Neural cell (in vitro differentiated cells): ENCODE measurements around the gene CACTIN. TPM values are rescaled to one million over a fixed set of nuclear protein-coding genes. Genes with fewer than 3 reads are reported as not detected.

Experiments used
- H2AFZ ChIP-seq: fragments of 200-600, 300-800 bp; sonication (generic), shearing (Covaris generic); 2 replicates; pipeline ENCODE4 v1.6.0; 2014; ENCODE audit warnings: low read depth, mild to moderate bottlenecking, antibody characterized with exemption, low read length, moderate library complexity
- H3F3A ChIP-seq: fragments of 200-600 bp; shearing (Covaris generic); 2 replicates; pipeline ENCODE4 v1.6.1; 2016; ENCODE audit warnings: mild to moderate bottlenecking, moderate library complexity, mixed read lengths, antibody characterized with exemption, low read length; ENCODE audit not compliant: insufficient read depth, poor library complexity, severe bottlenecking
- H3K27ac ChIP-seq: fragments of 200-600, 300-800 bp; sonication (generic), shearing (Covaris generic); 2 replicates; pipeline ENCODE4 v1.5.1; 2014; ENCODE audit warnings: mild to moderate bottlenecking, low read length, moderate library complexity
- H3K27me3 ChIP-seq: fragments of 300-800, 200-600 bp; sonication (generic), shearing (Covaris generic); 2 replicates; pipeline ENCODE4 v1.6.0; 2014; ENCODE audit warnings: mild to moderate bottlenecking, low read depth, low read length, moderate library complexity; ENCODE audit not compliant: insufficient read depth
- H3K36me3 ChIP-seq: fragments of 300-800, 200-600 bp; sonication (generic), shearing (Covaris generic); 2 replicates; pipeline ENCODE4 v1.5.1; 2014; ENCODE audit warnings: mild to moderate bottlenecking, antibody characterized with exemption, low read length, moderate library complexity; ENCODE audit not compliant: insufficient read depth
- H3K4me2 ChIP-seq: fragments of 300-800, 200-600 bp; sonication (generic), shearing (Covaris generic); 2 replicates; pipeline ENCODE4 v1.6.0; 2014; ENCODE audit warnings: mild to moderate bottlenecking, low read length
- H3K4me3 ChIP-seq: fragments of 300-800, 200-600 bp; sonication (generic), shearing (Covaris generic); 2 replicates; pipeline ENCODE4 v1.5.1; 2014; ENCODE audit warnings: mild to moderate bottlenecking, low read length, moderate library complexity
- H3K79me2 ChIP-seq: fragments of 200-600 bp; shearing (Covaris generic); replicated peaks from 2 replicates; pipeline ENCODE4 v1.6.0; 2014; ENCODE audit warnings: mild to moderate bottlenecking, low read length, moderate library complexity; ENCODE audit not compliant: insufficient read depth
- H3K9ac ChIP-seq: fragments of 300-800, 200-600 bp; sonication (generic), shearing (Covaris generic); 2 replicates; pipeline ENCODE4 v1.6.1; 2016; ENCODE audit warnings: mild to moderate bottlenecking, low read length, mixed read lengths
- H3K9me2 ChIP-seq: fragments of 200-600 bp; shearing (Covaris generic); 2 replicates; pipeline ENCODE4 v1.6.1; 2016; ENCODE audit warnings: mild to moderate bottlenecking, low read length, mixed read lengths; ENCODE audit not compliant: insufficient read depth
- H3K9me3 ChIP-seq: fragments of 200-600, 300-800 bp; sonication (generic), shearing (Covaris generic); 2 replicates; pipeline ENCODE4 v1.6.1; 2016; ENCODE audit warnings: mild to moderate bottlenecking, mixed run types, low read length, moderate library complexity, mixed read lengths
- H4K20me1 ChIP-seq: fragments of 200-600 bp; shearing (Covaris generic); 2 replicates; pipeline ENCODE4 v1.6.1; 2016; ENCODE audit warnings: mild to moderate bottlenecking, mixed run types; ENCODE audit not compliant: insufficient read depth
- CTCF ChIP-seq: fragments of 450-650 bp; IDR thresholded peaks from 2 replicates; pipeline ENCODE4 v1.5.1; 2014; ENCODE audit warnings: antibody characterized with exemption, mild to moderate bottlenecking, moderate library complexity; ENCODE audit not compliant: poor library complexity, severe bottlenecking
- EP300 ChIP-seq: fragments of 450-650 bp; conservative IDR thresholded peaks from 2 replicates; pipeline ENCODE4 v1.6.1; 2014; ENCODE audit warnings: antibody characterized with exemption, mild to moderate bottlenecking, moderate library complexity; ENCODE audit not compliant: poor library complexity, severe bottlenecking
- EZH2 ChIP-seq: fragments of 200-600, 300-800 bp; shearing (Covaris generic), sonication (generic); IDR thresholded peaks from 2 replicates; pipeline ENCODE4 v1.6.1; 2014; ENCODE audit warnings: antibody characterized with exemption, low read length, borderline replicate concordance, mild to moderate bottlenecking; ENCODE audit not compliant: insufficient read depth, poor library complexity, severe bottlenecking
- MXI1 ChIP-seq: fragments of 450-650 bp; conservative IDR thresholded peaks from 2 replicates; pipeline ENCODE4 v1.6.1; 2014; ENCODE audit warnings: antibody characterized with exemption, mild to moderate bottlenecking; ENCODE audit not compliant: poor library complexity, severe bottlenecking
- POLR2AphosphoS5 ChIP-seq: IDR thresholded peaks from 2 replicates; pipeline ENCODE4 v1.6.1; 2012
- RAD21 ChIP-seq: fragments of 450-650 bp; conservative IDR thresholded peaks from 2 replicates; pipeline ENCODE4 v1.6.1; 2014; ENCODE audit warnings: antibody characterized with exemption, mild to moderate bottlenecking, moderate library complexity
- REST ChIP-seq: IDR thresholded peaks from 2 replicates; pipeline ENCODE4 v1.6.1; 2012; ENCODE audit warnings: borderline replicate concordance
- SMC3 ChIP-seq: fragments of 450-650 bp; conservative IDR thresholded peaks from 2 replicates; pipeline ENCODE4 v1.6.1; 2014; ENCODE audit warnings: antibody characterized with exemption, mild to moderate bottlenecking, moderate library complexity; ENCODE audit not compliant: poor library complexity
- TAF1 ChIP-seq: IDR thresholded peaks from 2 replicates; pipeline ENCODE4 v1.6.1; 2012; ENCODE audit warnings: low read depth
- polyA plus RNA-seq: library from polyadenylated mRNA; depleted of rRNA; stranded (reverse); fragments of >200 nt; gene quantifications from 2 replicates; pipeline ENCODE4 v1.2.3, GENCODE V29; 2014

CACTIN gene
- polyA plus RNA-seq, 1 donor from 2014 or later: 21.4 TPM

- Histone ChIP-seq H3K9ac (no peak overlapping the region), H3K9me3 (no peaks in the 10 kb centered on the region), H3K36me3 (no peaks in the 10 kb centered on the region), H3K4me2 (no peak overlapping the region), H2AFZ (no peak overlapping the region), H3K4me3 (no peak overlapping the region), H3F3A (no peaks in the 10 kb centered on the region), H4K20me1 (no peaks in the 10 kb centered on the region), H3K27me3 (peaks cover 32% of the 10 kb centered on the region), H3K79me2 (no peaks in the 10 kb centered on the region), H3K27ac (no peak overlapping the region), H3K9me2 (no peaks in the 10 kb centered on the region)
- TF ChIP-seq RAD21: no peak
- no peak for TF ChIP-seq SMC3
- no peak for TF ChIP-seq REST
- TF ChIP-seq MXI1: no peak
- TF ChIP-seq EP300: no peak
- no peak for TF ChIP-seq EZH2
- no peak for TF ChIP-seq CTCF
- TF ChIP-seq TAF1: no peak
- no peak for TF ChIP-seq POLR2AphosphoS5
Observed at GRCh38 chr19:3605361-3605760, 21.2 kb downstream of the CACTIN start.

DNA sequence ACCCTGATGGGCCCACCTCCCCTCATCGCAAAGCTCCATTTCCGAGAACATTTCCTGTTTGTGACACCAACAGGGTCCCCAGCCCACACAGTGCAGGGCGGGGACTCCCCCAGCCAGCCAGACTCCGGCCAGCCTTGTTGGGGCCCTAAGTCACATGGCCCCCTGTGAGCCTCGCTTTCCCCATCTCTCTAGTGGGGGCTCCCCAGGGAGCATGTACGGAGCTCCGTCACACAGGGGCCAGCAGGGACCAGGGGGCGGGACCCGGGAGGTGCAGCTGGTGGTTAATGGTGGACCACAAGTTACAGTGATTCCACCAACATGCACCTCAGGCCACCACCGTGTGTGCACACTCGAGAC, 21.6 kb downstream of the CACTIN start:
- Histone ChIP-seq H3K9me2 (no peaks in the 10 kb centered on the region), H3K4me3 (no peak overlapping the region), H3F3A (no peaks in the 10 kb centered on the region), H3K79me2 (no peaks in the 10 kb centered on the region), H4K20me1 (no peaks in the 10 kb centered on the region), H3K27ac (no peak overlapping the region), H3K27me3 (peaks cover 32% of the 10 kb centered on the region), H3K9ac (no peak overlapping the region), H2AFZ (no peak overlapping the region), H3K36me3 (no peaks in the 10 kb centered on the region), H3K4me2 (no peak overlapping the region), H3K9me3 (no peaks in the 10 kb centered on the region)
- TF ChIP-seq POLR2AphosphoS5 (no peak), REST (no peak), CTCF (no peak), TAF1 (no peak)
